GM12872 (cell line): ENCODE results near the gene TCP11L2.

Experiments
- CTCF ChIP-seq: IDR thresholded peaks from 3 replicates; pipeline ENCODE4 v1.5.1; 2011; ENCODE audit warnings: low read depth, mild to moderate bottlenecking, low read length, moderate library complexity; ENCODE audit not compliant: insufficient read depth

Gene TCP11L2

GRCh38 chr12:106369624-106370346, 67.3 kb downstream of the TCP11L2 start:
- TF ChIP-seq CTCF = no peak

DNA sequence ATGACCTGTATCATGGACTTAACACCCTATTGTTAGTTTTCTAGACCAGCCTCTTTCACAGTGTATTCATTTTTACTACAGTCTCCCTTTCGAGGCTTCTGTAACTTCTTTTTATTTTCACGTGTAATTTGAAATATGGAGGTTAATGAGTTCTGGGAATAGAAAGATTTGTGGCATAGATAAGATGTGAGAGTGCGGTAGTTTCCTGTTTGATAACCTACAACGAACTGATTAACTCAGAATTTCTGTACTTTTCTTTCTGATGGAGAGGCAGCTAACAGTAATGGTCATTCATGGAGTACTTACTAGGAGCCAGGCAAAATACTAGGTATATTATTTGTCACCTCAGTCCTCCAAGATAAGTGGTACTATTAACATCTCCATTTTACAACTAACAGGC, 76.3 kb downstream of the TCP11L2 start:
- no peak for TF ChIP-seq CTCF

- no peak for TF ChIP-seq CTCF
These were observed 78.4 kb downstream of the TCP11L2 start for GRCh38 chr12:106380954-106381353.

DNA sequence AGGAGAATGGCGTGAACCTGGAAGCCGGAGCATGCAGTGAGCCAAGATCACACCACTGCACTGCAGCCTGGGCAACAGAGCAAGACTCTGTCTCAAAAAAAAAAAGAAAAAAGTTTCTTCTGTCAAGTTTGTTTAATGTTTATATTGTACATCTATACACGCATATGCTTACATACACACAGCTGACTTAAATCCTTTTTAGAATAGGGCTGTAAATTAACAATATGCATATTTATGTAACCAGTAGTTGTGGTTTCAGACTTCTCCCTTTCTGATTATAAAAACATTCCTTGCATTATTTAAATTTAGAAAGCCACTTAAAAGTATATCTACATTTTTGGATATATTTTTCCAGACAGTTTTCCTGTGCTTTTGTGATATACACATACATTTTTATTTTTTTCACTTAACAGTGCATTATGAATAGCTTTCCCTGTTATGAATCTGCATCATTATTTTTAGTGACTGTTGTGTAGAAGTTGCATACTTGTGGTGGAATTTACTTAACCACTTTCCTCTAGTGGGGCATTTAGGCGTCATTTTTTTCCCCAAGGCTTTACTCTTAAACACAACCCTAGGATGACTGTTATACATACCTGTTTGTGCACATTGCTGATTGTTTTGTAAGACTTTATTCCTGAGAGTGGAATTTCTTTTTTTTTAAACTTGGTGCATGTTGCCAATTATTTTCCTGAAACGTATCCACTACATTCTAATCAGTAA, 84.4 kb downstream of the TCP11L2 start:
- no peak for TF ChIP-seq CTCF

- no peak for TF ChIP-seq CTCF
These were observed 85.4 kb downstream of the TCP11L2 start for GRCh38 chr12:106387848-106388377.

- no peak for TF ChIP-seq CTCF
These were observed 86.6 kb downstream of the TCP11L2 start for GRCh38 chr12:106389151-106389550.

- no peak for TF ChIP-seq CTCF
These were observed 90.2 kb downstream of the TCP11L2 start for GRCh38 chr12:106392759-106393158.
